Measurements from ENCODE around the gene ZNF296. TPM values are rescaled to one million over a fixed set of nuclear protein-coding genes. Genes with fewer than 3 reads are reported as not detected.
A peak's percentile ranks its signal among the peaks of the same experiment; 100 is the strongest.

ZNF296 gene
- total and polyA plus RNA-seq, 2 of the 13 experiments (the other 11 are each of a cell fraction or from before 2014, with no cell fraction given), result 0.26 to 0.62 TPM

GRCh38 chr19:45069056-45069455, 7.2 kb downstream of the ZNF296 start (continued):
- TF ChIP-seq ZNF687 (CRISPR knock-in tag; IDR thresholded peaks at IDR 0.05) (0 out of 2 replicates have a peak, but pooled peaks have one; percentile 11), ETS1 (CRISPR knock-in tag; IDR thresholded peaks at IDR 0.05) (no peak), GPN1 (CRISPR knock-in tag; IDR thresholded peaks at IDR 0.05; ENCODE audit: borderline replicate concordance) (no peak), PRDM15 (CRISPR knock-in tag; IDR thresholded peaks at IDR 0.05) (no peak), ZNF839 (CRISPR knock-in tag; IDR thresholded peaks at IDR 0.05; ENCODE audit: borderline replicate concordance) (no peak)
